GM23248 (cell line): ENCODE data around the gene KCNH6.

ENCODE experiments used
- EZH2 ChIP-seq: fragments of 200-600 bp; sonication (generic); IDR thresholded peaks from 2 replicates; pipeline ENCODE4 v1.6.1; 2018; ENCODE audit warnings: antibody characterized with exemption, mild to moderate bottlenecking; ENCODE audit not compliant: insufficient read depth, poor library complexity, severe bottlenecking
- EZH2phosphoT487 ChIP-seq: fragments of 200-600 bp; sonication (generic); IDR thresholded peaks from 2 replicates; pipeline ENCODE4 v1.6.1; 2018; ENCODE audit warnings: antibody characterized with exemption, moderate library complexity, mild to moderate bottlenecking, low read depth; ENCODE audit not compliant: insufficient read depth

DNA sequence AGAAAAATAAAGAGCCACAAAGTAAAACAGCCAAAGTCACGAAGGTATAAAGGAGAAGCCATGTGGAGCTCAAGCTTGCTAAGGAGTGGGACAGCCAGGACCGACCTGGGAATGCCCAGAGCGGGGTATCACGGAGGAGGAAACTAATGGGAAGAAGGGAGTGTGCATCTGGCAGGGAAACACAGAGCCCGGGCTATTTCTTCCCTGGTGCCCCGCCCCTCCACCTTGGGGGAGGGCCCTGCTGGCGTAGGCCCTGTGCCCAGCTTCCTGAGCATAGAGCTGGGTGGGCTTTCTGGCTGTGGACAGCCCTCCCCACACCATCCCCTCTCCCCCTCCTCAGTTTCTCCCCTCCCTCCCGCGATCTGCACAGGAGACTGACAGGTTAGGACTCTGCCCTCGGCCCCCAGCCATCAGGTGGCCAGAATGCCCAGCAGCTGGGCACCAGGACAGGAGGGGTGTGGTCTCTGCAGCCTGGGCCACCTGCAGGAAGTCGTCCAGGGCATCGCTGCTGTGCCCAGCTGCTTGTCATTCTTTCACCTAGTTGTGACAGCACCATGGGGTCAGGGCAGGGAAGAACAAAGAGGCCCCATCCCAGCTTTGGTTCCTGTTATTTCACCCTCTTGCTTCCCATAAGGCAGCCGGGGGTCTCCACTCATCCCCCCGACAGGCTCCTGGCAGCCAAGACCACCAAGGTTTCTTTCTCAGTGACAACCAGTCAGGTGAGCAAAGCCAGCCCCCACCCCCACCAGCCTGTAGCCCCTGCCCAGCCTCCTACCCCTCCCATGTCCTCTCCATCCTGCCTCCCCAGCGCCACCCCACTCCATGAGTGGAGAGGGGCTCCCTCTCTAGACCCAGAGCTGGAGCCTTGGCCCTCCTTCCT, 20.0 kb downstream of the KCNH6 start:
- TF ChIP-seq EZH2 (no peak), EZH2phosphoT487 (no peak)
